ENCODE results near the gene DAB1. TPM values are rescaled to one million over a fixed set of nuclear protein-coding genes. Genes with fewer than 3 reads are reported as not detected.

Gene DAB1
- total RNA-seq, 1 donor from 2014 or later, result 0.27 TPM

DNA sequence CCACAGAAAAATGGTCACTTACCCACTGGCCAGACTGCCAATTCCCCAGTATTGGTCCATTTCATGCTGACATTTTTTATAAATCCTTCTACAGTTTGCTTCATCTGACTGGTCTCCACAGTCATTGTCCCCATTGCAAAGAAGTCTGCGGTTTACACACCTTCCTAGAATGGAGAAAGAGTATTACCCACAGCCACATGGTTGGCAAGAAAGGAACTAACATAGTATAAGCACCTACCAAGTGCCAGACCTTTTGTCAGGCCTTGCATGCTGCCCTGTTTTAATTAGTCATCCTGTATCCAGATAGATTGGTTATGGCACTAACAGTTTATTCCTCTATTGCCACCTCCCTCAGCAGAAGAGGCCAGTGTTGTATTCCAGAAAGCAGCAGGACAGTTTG lies 469.2 kb downstream of the DAB1 start:
- H3K36me3 Mint-ChIP-seq (ENCODE audit: unreplicated experiment), result no peaks in the 10 kb centered on the region
- no peaks in the 10 kb centered on the region for H3K4me1 Mint-ChIP-seq (ENCODE audit: unreplicated experiment)
- DNase-seq (ENCODE audit: extremely low spot score, unreplicated experiment), result no peak
- H3K27me3 Mint-ChIP-seq (ENCODE audit: unreplicated experiment), result peaks cover 7% of the 10 kb centered on the region
- no peak overlapping the region for H3K27ac Mint-ChIP-seq (ENCODE audit: unreplicated experiment)
- TF ChIP-seq, protein P1, sequence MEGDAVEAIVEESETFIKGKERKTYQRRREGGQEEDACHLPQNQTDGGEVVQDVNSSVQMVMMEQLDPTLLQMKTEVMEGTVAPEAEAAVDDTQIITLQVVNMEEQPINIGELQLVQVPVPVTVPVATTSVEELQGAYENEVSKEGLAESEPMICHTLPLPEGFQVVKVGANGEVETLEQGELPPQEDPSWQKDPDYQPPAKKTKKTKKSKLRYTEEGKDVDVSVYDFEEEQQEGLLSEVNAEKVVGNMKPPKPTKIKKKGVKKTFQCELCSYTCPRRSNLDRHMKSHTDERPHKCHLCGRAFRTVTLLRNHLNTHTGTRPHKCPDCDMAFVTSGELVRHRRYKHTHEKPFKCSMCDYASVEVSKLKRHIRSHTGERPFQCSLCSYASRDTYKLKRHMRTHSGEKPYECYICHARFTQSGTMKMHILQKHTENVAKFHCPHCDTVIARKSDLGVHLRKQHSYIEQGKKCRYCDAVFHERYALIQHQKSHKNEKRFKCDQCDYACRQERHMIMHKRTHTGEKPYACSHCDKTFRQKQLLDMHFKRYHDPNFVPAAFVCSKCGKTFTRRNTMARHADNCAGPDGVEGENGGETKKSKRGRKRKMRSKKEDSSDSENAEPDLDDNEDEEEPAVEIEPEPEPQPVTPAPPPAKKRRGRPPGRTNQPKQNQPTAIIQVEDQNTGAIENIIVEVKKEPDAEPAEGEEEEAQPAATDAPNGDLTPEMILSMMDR (IDR thresholded peaks at IDR 0.05), result no peak
- no peaks in the 10 kb centered on the region for H3K9me3 Mint-ChIP-seq (ENCODE audit: unreplicated experiment)
- no peak overlapping the region for H3K4me3 Mint-ChIP-seq (ENCODE audit: unreplicated experiment)

DNA sequence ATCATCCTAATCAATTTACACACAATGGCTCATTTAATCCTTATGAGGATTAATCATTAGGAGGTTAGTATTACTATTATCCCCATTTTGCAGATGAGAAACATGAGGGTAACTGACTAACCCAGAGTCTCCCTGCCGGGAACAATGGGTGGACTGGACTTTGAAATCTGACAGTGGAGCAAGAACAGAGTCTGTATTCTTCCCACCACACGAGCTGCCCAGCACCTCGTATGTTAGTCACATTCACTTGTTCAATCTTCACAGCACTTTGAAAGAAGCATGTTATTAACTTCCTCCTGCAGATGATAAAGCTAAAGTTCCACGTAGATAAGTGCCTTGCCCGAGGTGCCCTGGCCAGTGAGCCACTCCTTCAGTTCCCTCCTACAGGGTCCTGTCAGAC lies 470.5 kb downstream of the DAB1 start:
- TF ChIP-seq, protein P1 (IDR thresholded peaks at IDR 0.05), result no peak
- H3K9me3 Mint-ChIP-seq (ENCODE audit: unreplicated experiment), result no peaks in the 10 kb centered on the region

DNA sequence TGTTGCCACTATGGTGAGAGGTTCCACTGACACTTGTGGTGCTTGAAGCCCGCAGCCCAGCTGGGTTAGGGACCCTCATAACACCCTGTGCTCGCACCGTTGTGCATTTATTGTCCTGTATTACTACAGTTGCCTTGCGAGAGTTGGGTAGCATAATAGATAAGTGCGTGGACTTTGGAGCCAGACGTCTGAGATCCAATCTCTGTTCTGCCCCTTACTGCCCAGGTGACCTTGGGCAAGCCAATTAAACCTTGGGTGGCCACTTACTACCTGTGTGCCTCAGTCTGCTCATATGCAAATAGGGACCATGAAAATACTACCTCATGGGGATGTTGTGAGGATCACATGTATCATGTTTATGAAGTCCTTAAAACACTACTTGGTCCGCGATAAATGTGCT lies 471.4 kb downstream of the DAB1 start:
- H3K27ac Mint-ChIP-seq (ENCODE audit: unreplicated experiment), result no peak overlapping the region
- no peaks in the 10 kb centered on the region for H3K4me1 Mint-ChIP-seq (ENCODE audit: unreplicated experiment)
- H3K36me3 Mint-ChIP-seq (ENCODE audit: unreplicated experiment), result no peaks in the 10 kb centered on the region
- TF ChIP-seq, protein P1 (IDR thresholded peaks at IDR 0.05), result no peak
- DNase-seq (ENCODE audit: extremely low spot score, unreplicated experiment), result no peak
- H3K4me3 Mint-ChIP-seq (ENCODE audit: unreplicated experiment), result no peak overlapping the region
- no peaks in the 10 kb centered on the region for H3K9me3 Mint-ChIP-seq (ENCODE audit: unreplicated experiment)
- H3K27me3 Mint-ChIP-seq (ENCODE audit: unreplicated experiment), result no peaks in the 10 kb centered on the region

More for the DNA sequence above, 470.5 kb downstream of the DAB1 start:
- no peak overlapping the region for H3K27ac Mint-ChIP-seq (ENCODE audit: unreplicated experiment)
- peaks cover 4% of the 10 kb centered on the region for H3K27me3 Mint-ChIP-seq (ENCODE audit: unreplicated experiment)
- H3K4me3 Mint-ChIP-seq (ENCODE audit: unreplicated experiment), result no peak overlapping the region
- no peaks in the 10 kb centered on the region for H3K4me1 Mint-ChIP-seq (ENCODE audit: unreplicated experiment)
- H3K36me3 Mint-ChIP-seq (ENCODE audit: unreplicated experiment), result no peaks in the 10 kb centered on the region
- DNase-seq (ENCODE audit: extremely low spot score, unreplicated experiment), result no peak

DNA sequence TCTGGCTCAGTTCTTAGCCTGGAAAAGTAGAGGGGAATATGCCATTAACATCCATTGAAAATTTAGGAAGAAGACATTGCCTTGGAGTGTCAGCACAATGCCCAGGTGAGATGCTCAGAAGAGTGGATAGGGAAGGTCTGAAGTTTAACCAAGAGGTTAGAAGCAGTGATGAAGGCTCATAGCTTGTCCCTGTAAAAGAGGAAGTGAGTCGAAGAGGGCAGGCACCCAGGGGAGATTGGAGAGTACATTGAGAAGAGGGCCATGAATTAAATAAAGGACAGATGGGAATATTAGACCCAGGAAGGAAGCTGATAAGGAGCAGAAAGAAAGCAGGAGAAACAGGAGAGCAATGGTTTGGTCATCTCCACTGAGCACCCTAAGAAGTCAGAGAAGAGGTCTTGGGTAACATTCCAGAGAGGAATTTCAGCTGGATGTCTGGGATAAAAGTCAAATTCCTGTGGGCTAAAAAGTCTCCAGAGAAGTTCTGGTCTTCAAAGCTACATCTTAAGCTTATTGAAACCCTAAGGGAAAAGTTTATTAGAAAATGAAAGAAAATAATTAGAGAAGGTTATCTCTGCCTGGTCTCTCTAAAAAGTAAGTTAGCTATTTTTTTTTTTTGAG lies 475.3 kb downstream of the DAB1 start:
- no peak overlapping the region for H3K27ac Mint-ChIP-seq (ENCODE audit: unreplicated experiment)
- H3K4me1 Mint-ChIP-seq (ENCODE audit: unreplicated experiment), result no peaks in the 10 kb centered on the region
- no peaks in the 10 kb centered on the region for H3K36me3 Mint-ChIP-seq (ENCODE audit: unreplicated experiment)
- H3K27me3 Mint-ChIP-seq (ENCODE audit: unreplicated experiment), result peaks cover 7% of the 10 kb centered on the region
- TF ChIP-seq, protein P1 (IDR thresholded peaks at IDR 0.05), result no peak
- DNase-seq (ENCODE audit: extremely low spot score, unreplicated experiment), result no peak
- no peak overlapping the region for H3K4me3 Mint-ChIP-seq (ENCODE audit: unreplicated experiment)
- no peaks in the 10 kb centered on the region for H3K9me3 Mint-ChIP-seq (ENCODE audit: unreplicated experiment)

Data from osteocyte (in vitro differentiated cells).